ENCODE results near the gene LHFPL2.

LHFPL2 gene

GRCh38 chr5:78592735-78593386, 55.7 kb downstream of the LHFPL2 start:
- DNase-seq, result no peak

GRCh38 chr5:78591972-78592700, 56.4 kb downstream of the LHFPL2 start:
- DNase-seq, result no peak

- no peak for DNase-seq
Measured at GRCh38 chr5:78591138-78591612, 57.4 kb downstream of the LHFPL2 start.

GRCh38 chr5:78589923-78590322, 58.6 kb downstream of the LHFPL2 start:
- no peak for DNase-seq

- no peak for DNase-seq
Measured at GRCh38 chr5:78588507-78588906, 60.1 kb downstream of the LHFPL2 start.

- no peak for DNase-seq
Measured at GRCh38 chr5:78587775-78588291, 60.7 kb downstream of the LHFPL2 start.

- peak; percentile 74 for DNase-seq
Measured at GRCh38 chr5:78587081-78587774, 61.3 kb downstream of the LHFPL2 start.

GRCh38 chr5:78586251-78586650, 62.3 kb downstream of the LHFPL2 start:
- DNase-seq, result no peak

- DNase-seq, result no peak
Measured at GRCh38 chr5:78578015-78578414, 70.6 kb downstream of the LHFPL2 start.

GRCh38 chr5:78577071-78577807, 71.3 kb downstream of the LHFPL2 start:
- no peak for DNase-seq

- no peak for DNase-seq
Measured at GRCh38 chr5:78576376-78576775, 72.2 kb downstream of the LHFPL2 start.

- DNase-seq, result no peak
Measured at GRCh38 chr5:78574731-78575161, 73.8 kb downstream of the LHFPL2 start.

GRCh38 chr5:78574131-78574673, 74.4 kb downstream of the LHFPL2 start:
- DNase-seq, result no peak

- no peak for DNase-seq
Measured at GRCh38 chr5:78573318-78573717, 75.3 kb downstream of the LHFPL2 start.

GRCh38 chr5:78570646-78571045, 77.9 kb downstream of the LHFPL2 start:
- DNase-seq, result no peak

- peak; percentile 84 for DNase-seq
Measured at GRCh38 chr5:78569441-78569840, 79.1 kb downstream of the LHFPL2 start.

- DNase-seq, result no peak
Measured at GRCh38 chr5:78568676-78569075, 79.9 kb downstream of the LHFPL2 start.

- no peak for DNase-seq
Measured at GRCh38 chr5:78568212-78568611, 80.4 kb downstream of the LHFPL2 start.

- DNase-seq, result no peak
Measured at GRCh38 chr5:78567617-78568016, 81.0 kb downstream of the LHFPL2 start.

GRCh38 chr5:78566747-78567425, 81.7 kb downstream of the LHFPL2 start:
- DNase-seq, result no peak

- no peak for DNase-seq
Measured at GRCh38 chr5:78565395-78565794, 83.2 kb downstream of the LHFPL2 start.

- DNase-seq, result no peak
Measured at GRCh38 chr5:78563621-78564020, 85.0 kb downstream of the LHFPL2 start.
